Neural progenitor cell (in vitro differentiated cells): ENCODE data around the gene PPP6R3. TPM values are rescaled to one million over a fixed set of nuclear protein-coding genes. Genes with fewer than 3 reads are reported as not detected.

Experiments used
- DNase-seq: peaks from one replicate; pipeline ENCODE4 v3.0.0-alpha.2; 2016; ENCODE audit warnings: low spot score
- H2AFZ ChIP-seq: fragments of 200-600 bp; sonication (generic); replicated peaks from 2 replicates; pipeline ENCODE4 v1.6.1; 2016; ENCODE audit warnings: antibody characterized with exemption
- H3F3A ChIP-seq: fragments of 200-600 bp; sonication (generic); 2 replicates; pipeline ENCODE4 v1.6.1; 2016; ENCODE audit warnings: antibody characterized with exemption, low read depth
- H3K27ac ChIP-seq: fragments of 200-600 bp; sonication (generic); 2 replicates; pipeline ENCODE4 v1.5.1; 2016; ENCODE audit warnings: mild to moderate bottlenecking
- H3K27me3 ChIP-seq: fragments of 200-600 bp; sonication (generic); 2 replicates; pipeline ENCODE4 v1.6.1; 2016; ENCODE audit warnings: mild to moderate bottlenecking, moderate library complexity
- H3K36me3 ChIP-seq: fragments of 200-600 bp; sonication (generic); 2 replicates; pipeline ENCODE4 v1.5.1; 2016
- H3K4me1 ChIP-seq: fragments of 200-600 bp; sonication (generic); 2 replicates; pipeline ENCODE4 v1.6.1; 2016; ENCODE audit warnings: mixed run types
- H3K4me2 ChIP-seq: fragments of 200-600 bp; sonication (generic); 2 replicates; pipeline ENCODE4 v1.6.1; 2016
- H3K4me3 ChIP-seq: fragments of 200-600 bp; sonication (generic); 2 replicates; pipeline ENCODE4 v1.5.1; 2016
- H3K79me2 ChIP-seq: fragments of 200-600 bp; sonication (generic); 2 replicates; pipeline ENCODE4 v1.6.1; 2016; ENCODE audit warnings: low read depth
- H3K9ac ChIP-seq: fragments of 200-600 bp; sonication (generic); 2 replicates; pipeline ENCODE4 v1.6.1; 2016
- H3K9me3 ChIP-seq: fragments of 200-600 bp; sonication (generic); 2 replicates; pipeline ENCODE4 v1.5.1; 2016; ENCODE audit warnings: low read depth
- H4K20me1 ChIP-seq: fragments of 200-600 bp; sonication (generic); 2 replicates; pipeline ENCODE4 v1.6.1; 2016; ENCODE audit warnings: low read depth
- H3K27ac Mint-ChIP-seq: 3 replicates; pipeline ENCODE4 v1.8.0; 2021; ENCODE audit warnings: mixed read lengths
- H3K27me3 Mint-ChIP-seq: 2 replicates; pipeline ENCODE4 v1.8.0; 2022; ENCODE audit warnings: low read depth, mild to moderate bottlenecking, inconsistent platforms, moderate library complexity, mixed read lengths; ENCODE audit not compliant: insufficient read depth
- H3K36me3 Mint-ChIP-seq: 3 replicates; pipeline ENCODE4 v1.8.0; 2021; ENCODE audit warnings: mixed read lengths
- H3K4me1 Mint-ChIP-seq: 3 replicates; pipeline ENCODE4 v1.8.0; 2021; ENCODE audit warnings: mixed read lengths
- H3K4me3 Mint-ChIP-seq: 3 replicates; pipeline ENCODE4 v1.8.0; 2021; ENCODE audit warnings: mild to moderate bottlenecking, moderate library complexity, mixed read lengths
- H3K9me3 Mint-ChIP-seq: 3 replicates; pipeline ENCODE4 v1.8.0; 2020; ENCODE audit warnings: mixed read lengths
- CTCF ChIP-seq: fragments of 200-600 bp; sonication (generic); IDR thresholded peaks from 2 replicates; pipeline ENCODE4 v1.5.1; 2017; ENCODE audit warnings: antibody characterized with exemption, mild to moderate bottlenecking
- EZH2 ChIP-seq: fragments of 200-600 bp; sonication (generic); IDR thresholded peaks from 2 replicates; pipeline ENCODE4 v1.6.1; 2017; ENCODE audit warnings: antibody characterized with exemption, mild to moderate bottlenecking, moderate library complexity
- EZH2phosphoT487 ChIP-seq: fragments of 200-600 bp; sonication (generic); IDR thresholded peaks from 2 replicates; pipeline ENCODE4 v1.6.1; 2017; ENCODE audit warnings: antibody characterized with exemption
- total RNA-seq: library from RNA; depleted of rRNA; stranded (reverse); fragments of >200 nt; gene quantifications from 2 replicates; pipeline ENCODE4 v1.2.3, GENCODE V29; 2015; ENCODE audit warnings: low replicate concordance

The PPP6R3 gene
- total RNA-seq, 1 donor from 2014 or later, result 197 TPM

GRCh38 chr11:68436162-68436888, 24.2 kb upstream of the PPP6R3 start:
- Mint-ChIP-seq H3K9me3 (no peaks in the 10 kb centered on the region), H3K27me3 (peaks cover 2% of the 10 kb centered on the region), H3K4me3 (no peak overlapping the region), H3K36me3 (peaks cover 6% of the 10 kb centered on the region), H3K27ac (no peak overlapping the region), H3K4me1 (peaks cover 12% of the 10 kb centered on the region)
- H3F3A ChIP-seq, result peaks cover 19% of the 10 kb centered on the region
- H3K4me1 ChIP-seq, result peaks cover 11% of the 10 kb centered on the region
- H2AFZ ChIP-seq, result no peak overlapping the region
- TF ChIP-seq EZH2 (no peak), EZH2phosphoT487 (no peak), CTCF (no peak)
- no peak overlapping the region for H3K9ac ChIP-seq
- no peaks in the 10 kb centered on the region for H4K20me1 ChIP-seq
- H3K36me3 ChIP-seq, result no peaks in the 10 kb centered on the region
- H3K9me3 ChIP-seq, result no peaks in the 10 kb centered on the region
- DNase-seq, result no peak
- no peak overlapping the region for H3K27ac ChIP-seq
- no peak overlapping the region for H3K4me3 ChIP-seq
- no peaks in the 10 kb centered on the region for H3K79me2 ChIP-seq
- H3K4me2 ChIP-seq, result no peak overlapping the region
- H3K27me3 ChIP-seq, result no peaks in the 10 kb centered on the region

- no peaks in the 10 kb centered on the region for H3K36me3 ChIP-seq
- H3K79me2 ChIP-seq, result no peaks in the 10 kb centered on the region
- no peaks in the 10 kb centered on the region for H3K9me3 Mint-ChIP-seq
- peaks cover 6% of the 10 kb centered on the region for H3K36me3 Mint-ChIP-seq
- no peaks in the 10 kb centered on the region for H4K20me1 ChIP-seq
- no peak overlapping the region for H2AFZ ChIP-seq
- no peak overlapping the region for H3K4me3 Mint-ChIP-seq
- DNase-seq, result no peak
- H3K9me3 ChIP-seq, result no peaks in the 10 kb centered on the region
- H3K9ac ChIP-seq, result no peak overlapping the region
- no peak overlapping the region for H3K27ac Mint-ChIP-seq
- no peaks in the 10 kb centered on the region for H3K27me3 ChIP-seq
- peaks cover 2% of the 10 kb centered on the region for H3K27me3 Mint-ChIP-seq
- peaks cover 24% of the 10 kb centered on the region for H3F3A ChIP-seq
- H3K27ac ChIP-seq, result no peak overlapping the region
- peaks cover 19% of the 10 kb centered on the region for H3K4me1 ChIP-seq
- no peak overlapping the region for H3K4me3 ChIP-seq
- H3K4me1 Mint-ChIP-seq, result peaks cover 21% of the 10 kb centered on the region
- TF ChIP-seq CTCF, result no peak
- TF ChIP-seq EZH2phosphoT487, result no peak
- TF ChIP-seq EZH2, result no peak
- H3K4me2 ChIP-seq, result no peak overlapping the region
Measured at GRCh38 chr11:68436985-68437926, 23.3 kb upstream of the PPP6R3 start.

GRCh38 chr11:68437927-68438657, 22.5 kb upstream of the PPP6R3 start:
- no peak overlapping the region for H3K27ac ChIP-seq
- TF ChIP-seq EZH2phosphoT487, result no peak
- no peak for TF ChIP-seq EZH2
- no peak for TF ChIP-seq CTCF
- no peaks in the 10 kb centered on the region for H3K27me3 ChIP-seq
- H3F3A ChIP-seq, result peaks cover 24% of the 10 kb centered on the region
- Mint-ChIP-seq H3K36me3 (peaks cover 12% of the 10 kb centered on the region), H3K27ac (no peak overlapping the region), H3K4me1 (peaks cover 24% of the 10 kb centered on the region), H3K9me3 (no peaks in the 10 kb centered on the region), H3K27me3 (peaks cover 2% of the 10 kb centered on the region), H3K4me3 (no peak overlapping the region)
- no peak overlapping the region for H3K9ac ChIP-seq
- peaks cover 19% of the 10 kb centered on the region for H3K4me1 ChIP-seq
- no peak overlapping the region for H2AFZ ChIP-seq
- DNase-seq, result no peak
- no peaks in the 10 kb centered on the region for H4K20me1 ChIP-seq
- H3K4me3 ChIP-seq, result no peak overlapping the region
- no peaks in the 10 kb centered on the region for H3K79me2 ChIP-seq
- no peaks in the 10 kb centered on the region for H3K36me3 ChIP-seq
- H3K9me3 ChIP-seq, result no peaks in the 10 kb centered on the region
- no peak overlapping the region for H3K4me2 ChIP-seq
